ENCODE data around the gene NELFA. TPM values are rescaled to one million over a fixed set of nuclear protein-coding genes. Genes with fewer than 3 reads are reported as not detected.

The NELFA gene
- polyA plus RNA-seq, 4 donors = 12.7 to 35.1 (median 22.6) TPM

- Histone ChIP-seq H3K27ac (ENCODE audit: low read depth in 1 of 3, low read length in 2 of 3) (no peak overlapping the region), H3K4me3 (ENCODE audit: low read depth in 1 of 3, low read length in 3 of 3) (no peak overlapping the region), H3K27me3 (ENCODE audit: control insufficient read depth in 3 of 3, insufficient read depth in 3 of 3, low read length in 3 of 3) (no peaks in the 10 kb centered on the region), H3K9me3 (ENCODE audit: control insufficient read depth in 2 of 2, insufficient read depth in 1 of 2, low read depth in 1 of 2, low read length in 1 of 2) (no peaks in the 10 kb centered on the region), H3K4me1 (ENCODE audit: control insufficient read depth in 3 of 3, insufficient read depth in 2 of 3, low read depth in 1 of 3, low read length in 2 of 3) (peaks cover 0 to 8% (median 0%) of the 10 kb centered on the region in 3 donors), H3K36me3 (ENCODE audit: control insufficient read depth in 3 of 3, insufficient read depth in 2 of 3, low read depth in 1 of 3, low read length in 3 of 3) (peaks cover 9 to 84% (median 11%) of the 10 kb centered on the region in 3 donors)
- FAIRE-seq = no peak
- DNase-seq = no peak
- WGBS, 3 donors = 92 to 94% (median 93%) methylated on average over 10 of the region's 10 CpGs
Observed at GRCh38 chr4:1972414-1972813, 36.4 kb downstream of the NELFA start.

- DNase-seq = peak in 1 of 2 donors; percentile 21
- Histone ChIP-seq H3K27me3 (ENCODE audit: control insufficient read depth in 3 of 3, insufficient read depth in 3 of 3, low read length in 3 of 3) (no peaks in the 10 kb centered on the region), H3K9me3 (ENCODE audit: control insufficient read depth in 2 of 2, insufficient read depth in 1 of 2, low read depth in 1 of 2, low read length in 1 of 2) (no peaks in the 10 kb centered on the region), H3K4me3 (ENCODE audit: low read depth in 1 of 3, low read length in 3 of 3) (no peak overlapping the region), H3K4me1 (ENCODE audit: control insufficient read depth in 3 of 3, insufficient read depth in 2 of 3, low read depth in 1 of 3, low read length in 2 of 3) (peaks cover 0 to 8% (median 0%) of the 10 kb centered on the region in 3 donors), H3K27ac (ENCODE audit: low read depth in 1 of 3, low read length in 2 of 3) (no peak overlapping the region), H3K36me3 (ENCODE audit: control insufficient read depth in 3 of 3, insufficient read depth in 2 of 3, low read depth in 1 of 3, low read length in 3 of 3) (peaks cover 9 to 77% (median 11%) of the 10 kb centered on the region in 3 donors)
- no peak for FAIRE-seq
- 96% methylated on average over 16 of the region's 16 CpGs for WGBS, 3 donors
Observed at GRCh38 chr4:1971456-1972200, 37.1 kb downstream of the NELFA start.

DNA sequence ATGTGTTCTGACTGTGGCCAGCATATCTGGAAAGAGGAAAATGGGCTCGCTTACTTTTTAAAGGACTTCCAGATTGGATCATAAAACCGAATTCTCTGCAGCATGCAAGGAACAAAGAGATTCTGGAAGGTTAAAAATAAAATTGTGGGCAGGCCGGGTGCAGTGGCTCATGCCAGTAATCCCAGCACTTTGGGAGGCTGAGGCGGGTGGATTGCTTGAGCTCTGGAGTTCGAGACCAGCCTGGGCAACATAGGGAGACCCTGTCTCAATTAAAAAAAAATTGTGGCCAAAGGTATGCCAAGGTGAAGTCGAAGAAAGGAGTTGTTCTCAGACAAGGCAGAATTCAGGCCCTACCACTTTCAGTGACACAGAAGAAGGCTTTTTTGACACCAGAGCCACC is 37.8 kb downstream of the NELFA start:
- H3K4me1 ChIP-seq (ENCODE audit: control insufficient read depth in 3 of 3, insufficient read depth in 2 of 3, low read depth in 1 of 3, low read length in 2 of 3) = peaks cover 0 to 8% (median 0%) of the 10 kb centered on the region in 3 donors
- no peaks in the 10 kb centered on the region for H3K27me3 ChIP-seq (ENCODE audit: control insufficient read depth in 3 of 3, insufficient read depth in 3 of 3, low read length in 3 of 3)
- DNase-seq (no peak), FAIRE-seq (no peak)
- H3K36me3 ChIP-seq (ENCODE audit: control insufficient read depth in 3 of 3, insufficient read depth in 2 of 3, low read depth in 1 of 3, low read length in 3 of 3) = peaks cover 5 to 70% (median 11%) of the 10 kb centered on the region in 3 donors
- H3K9me3 ChIP-seq (ENCODE audit: control insufficient read depth in 2 of 2, insufficient read depth in 1 of 2, low read depth in 1 of 2, low read length in 1 of 2) = no peaks in the 10 kb centered on the region
- H3K4me3 ChIP-seq (ENCODE audit: low read depth in 1 of 3, low read length in 3 of 3) = no peak overlapping the region
- WGBS, 3 donors = 95 to 96% (median 96%) methylated on average over 6 of the region's 6 CpGs
- no peak overlapping the region for H3K27ac ChIP-seq (ENCODE audit: low read depth in 1 of 3, low read length in 2 of 3)

GRCh38 chr4:1969928-1970723 is 38.6 kb downstream of the NELFA start:
- Histone ChIP-seq H3K9me3 (ENCODE audit: control insufficient read depth in 2 of 2, insufficient read depth in 1 of 2, low read depth in 1 of 2, low read length in 1 of 2) (no peaks in the 10 kb centered on the region), H3K27me3 (ENCODE audit: control insufficient read depth in 3 of 3, insufficient read depth in 3 of 3, low read length in 3 of 3) (no peaks in the 10 kb centered on the region), H3K27ac (ENCODE audit: low read depth in 1 of 3, low read length in 2 of 3) (no peak overlapping the region), H3K4me1 (ENCODE audit: control insufficient read depth in 3 of 3, insufficient read depth in 2 of 3, low read depth in 1 of 3, low read length in 2 of 3) (peaks cover 0 to 8% (median 0%) of the 10 kb centered on the region in 3 donors), H3K36me3 (ENCODE audit: control insufficient read depth in 3 of 3, insufficient read depth in 2 of 3, low read depth in 1 of 3, low read length in 3 of 3) (peaks cover 2 to 62% (median 8%) of the 10 kb centered on the region in 3 donors), H3K4me3 (ENCODE audit: low read depth in 1 of 3, low read length in 3 of 3) (no peak overlapping the region)
- DNase-seq (no peak), FAIRE-seq (no peak)
- WGBS, 3 donors = 96 to 97% (median 96%) methylated on average over 17 of the region's 17 CpGs

GRCh38 chr4:1968686-1969295 is 40.0 kb downstream of the NELFA start:
- FAIRE-seq = no peak
- Histone ChIP-seq H3K4me3 (ENCODE audit: low read depth in 1 of 3, low read length in 3 of 3) (no peak overlapping the region), H3K27ac (ENCODE audit: low read depth in 1 of 3, low read length in 2 of 3) (no peak overlapping the region), H3K9me3 (ENCODE audit: control insufficient read depth in 2 of 2, insufficient read depth in 1 of 2, low read depth in 1 of 2, low read length in 1 of 2) (no peaks in the 10 kb centered on the region), H3K27me3 (ENCODE audit: control insufficient read depth in 3 of 3, insufficient read depth in 3 of 3, low read length in 3 of 3) (no peaks in the 10 kb centered on the region), H3K36me3 (ENCODE audit: control insufficient read depth in 3 of 3, insufficient read depth in 2 of 3, low read depth in 1 of 3, low read length in 3 of 3) (peaks cover 2 to 54% (median 6%) of the 10 kb centered on the region in 3 donors), H3K4me1 (ENCODE audit: control insufficient read depth in 3 of 3, insufficient read depth in 2 of 3, low read depth in 1 of 3, low read length in 2 of 3) (peaks cover 0 to 8% (median 0%) of the 10 kb centered on the region in 3 donors)
- 94 to 96% (median 95%) methylated on average over 7 of the region's 7 CpGs for WGBS, 3 donors
- no peak for DNase-seq

DNA sequence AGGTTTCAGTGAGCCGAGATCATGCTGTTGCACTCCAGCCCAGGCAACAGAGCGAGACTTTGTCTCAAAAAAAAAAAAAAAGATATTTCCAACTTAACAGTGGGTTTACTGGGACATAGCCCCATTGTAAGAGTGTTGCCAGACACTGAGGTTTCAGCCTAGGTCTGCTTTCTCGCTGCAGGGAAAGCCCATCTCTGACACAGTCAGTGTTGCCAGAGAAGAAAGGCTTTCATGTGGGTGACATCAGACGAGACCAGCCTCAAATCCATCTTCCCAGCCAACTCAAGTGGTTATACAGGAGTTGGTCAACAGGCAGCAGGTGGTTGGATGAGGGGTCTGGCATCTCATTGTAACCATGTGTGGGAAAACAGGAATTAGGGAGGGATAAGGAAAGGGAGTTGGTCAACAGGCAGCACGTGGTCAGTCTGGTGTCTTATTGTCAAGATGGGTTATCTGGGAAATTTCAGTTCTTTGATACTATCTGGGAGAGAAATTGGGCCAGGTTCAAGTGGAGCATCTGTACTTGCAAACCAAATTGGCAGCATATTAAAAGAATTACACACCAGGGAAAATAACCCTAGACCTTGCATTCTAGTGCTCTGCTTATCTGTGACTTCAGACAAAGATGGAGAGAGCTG is 41.1 kb downstream of the NELFA start:
- Histone ChIP-seq H3K4me1 (ENCODE audit: control insufficient read depth in 3 of 3, insufficient read depth in 2 of 3, low read depth in 1 of 3, low read length in 2 of 3) (peaks cover 0 to 8% (median 0%) of the 10 kb centered on the region in 3 donors), H3K9me3 (ENCODE audit: control insufficient read depth in 2 of 2, insufficient read depth in 1 of 2, low read depth in 1 of 2, low read length in 1 of 2) (no peaks in the 10 kb centered on the region), H3K4me3 (ENCODE audit: low read depth in 1 of 3, low read length in 3 of 3) (no peak overlapping the region), H3K27ac (ENCODE audit: low read depth in 1 of 3, low read length in 2 of 3) (no peak overlapping the region), H3K36me3 (ENCODE audit: control insufficient read depth in 3 of 3, insufficient read depth in 2 of 3, low read depth in 1 of 3, low read length in 3 of 3) (peaks cover 2 to 52% (median 12%) of the 10 kb centered on the region in 3 donors), H3K27me3 (ENCODE audit: control insufficient read depth in 3 of 3, insufficient read depth in 3 of 3, low read length in 3 of 3) (no peaks in the 10 kb centered on the region)
- FAIRE-seq = no peak
- 84 to 88% (median 88%) methylated on average over 5 of the region's 5 CpGs for WGBS, 3 donors
- DNase-seq = no peak

GRCh38 chr4:1964971-1965370 is 43.8 kb downstream of the NELFA start:
- H3K9me3 ChIP-seq (ENCODE audit: control insufficient read depth in 2 of 2, insufficient read depth in 1 of 2, low read depth in 1 of 2, low read length in 1 of 2) = no peaks in the 10 kb centered on the region
- H3K4me3 ChIP-seq (ENCODE audit: low read depth in 1 of 3, low read length in 3 of 3) = no peak overlapping the region
- no peaks in the 10 kb centered on the region for H3K27me3 ChIP-seq (ENCODE audit: control insufficient read depth in 3 of 3, insufficient read depth in 3 of 3, low read length in 3 of 3)
- H3K4me1 ChIP-seq (ENCODE audit: control insufficient read depth in 3 of 3, insufficient read depth in 2 of 3, low read depth in 1 of 3, low read length in 2 of 3) = no peaks in the 10 kb centered on the region
- WGBS, 3 donors = 97 to 100% (median 100%) methylated on average over 1 of the region's 1 CpG
- H3K36me3 ChIP-seq (ENCODE audit: control insufficient read depth in 3 of 3, insufficient read depth in 2 of 3, low read depth in 1 of 3, low read length in 3 of 3) = peaks cover 7 to 47% (median 8%) of the 10 kb centered on the region in 3 donors
- DNase-seq = no peak
- FAIRE-seq = no peak
- H3K27ac ChIP-seq (ENCODE audit: low read depth in 1 of 3, low read length in 2 of 3) = no peak overlapping the region

GRCh38 chr4:1964443-1964842 is 44.3 kb downstream of the NELFA start:
- Histone ChIP-seq H3K27me3 (ENCODE audit: control insufficient read depth in 3 of 3, insufficient read depth in 3 of 3, low read length in 3 of 3) (no peaks in the 10 kb centered on the region), H3K36me3 (ENCODE audit: control insufficient read depth in 3 of 3, insufficient read depth in 2 of 3, low read depth in 1 of 3, low read length in 3 of 3) (peaks cover 7 to 49% (median 8%) of the 10 kb centered on the region in 3 donors), H3K4me1 (ENCODE audit: control insufficient read depth in 3 of 3, insufficient read depth in 2 of 3, low read depth in 1 of 3, low read length in 2 of 3) (no peaks in the 10 kb centered on the region), H3K27ac (ENCODE audit: low read depth in 1 of 3, low read length in 2 of 3) (no peak overlapping the region), H3K9me3 (ENCODE audit: control insufficient read depth in 2 of 2, insufficient read depth in 1 of 2, low read depth in 1 of 2, low read length in 1 of 2) (no peaks in the 10 kb centered on the region), H3K4me3 (ENCODE audit: low read depth in 1 of 3, low read length in 3 of 3) (no peak overlapping the region)
- WGBS, 3 donors = 69 to 86% (median 70%) methylated on average over 6 of the region's 6 CpGs
- FAIRE-seq (no peak), DNase-seq (no peak)

Data from small intestine (tissue), 7 donors.